ENCODE results near the gene HDAC3.

HDAC3 gene

DNA sequence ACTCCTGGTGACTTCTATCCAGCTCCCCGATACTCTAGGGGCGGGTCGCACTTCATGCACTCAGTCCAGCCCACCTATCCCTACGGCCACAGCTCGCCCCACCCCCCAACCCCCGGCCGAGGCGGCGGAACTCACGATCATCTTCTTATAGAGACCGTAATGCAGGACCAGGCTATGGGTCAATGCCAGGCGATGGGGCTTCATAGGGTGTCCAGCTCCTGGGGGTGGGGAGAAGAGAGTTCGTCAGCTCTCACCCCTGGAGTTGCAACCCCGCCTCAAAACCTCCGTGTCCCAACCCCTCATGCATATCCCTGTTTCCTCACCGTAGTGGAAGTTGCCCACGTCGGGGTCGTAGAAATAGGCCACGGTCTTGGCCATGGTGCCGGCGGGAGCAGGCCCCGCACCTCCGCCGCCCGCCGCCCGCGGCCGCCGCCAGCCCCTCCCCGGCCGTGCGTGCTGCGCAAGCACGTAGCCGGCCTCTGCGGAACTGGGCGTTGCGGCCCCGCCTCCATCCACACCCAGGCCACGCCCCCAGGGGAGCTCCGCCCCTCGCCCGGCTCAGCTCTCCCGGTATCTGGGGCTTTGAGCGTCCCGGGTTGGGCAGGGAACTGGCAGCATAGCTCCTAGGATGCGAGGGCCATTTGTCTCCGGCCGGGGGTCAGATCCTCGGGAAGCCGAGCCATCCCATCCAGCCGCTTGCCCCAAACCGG, at the start of gene HDAC3, which contains the start of gene RELL2:
Gene HDAC3 (minus strand): TSS at position 437 of the 710 bp plus-strand sequence. CDS start 59 bp downstream, at position 378.
Gene RELL2 (plus strand): TSS at position 585 of the 710 bp plus-strand sequence. CDS start 1,229 bp downstream, outside the sequence.
- DNase-seq: peak; percentile 58

DNA sequence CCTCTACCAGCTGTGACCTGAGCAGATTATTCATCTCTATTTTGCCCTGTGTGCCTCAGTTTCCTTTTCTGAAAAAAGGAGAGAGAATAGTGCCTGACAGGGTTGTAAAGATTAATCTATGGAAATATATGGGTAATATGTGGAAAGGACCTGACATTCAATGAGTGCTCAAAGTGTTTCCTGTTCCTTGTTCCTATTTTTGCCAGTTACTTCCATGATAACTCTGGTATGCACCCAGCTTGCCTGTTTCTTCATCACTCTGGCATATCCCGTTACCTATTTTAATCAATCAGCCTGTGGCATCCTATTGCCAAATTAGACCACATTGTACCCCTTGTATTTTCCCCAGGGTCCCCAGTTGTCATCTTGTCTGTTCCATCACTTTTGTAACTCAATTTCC, 48.9 kb upstream of the HDAC3 start:
- no peak for DNase-seq

DNA sequence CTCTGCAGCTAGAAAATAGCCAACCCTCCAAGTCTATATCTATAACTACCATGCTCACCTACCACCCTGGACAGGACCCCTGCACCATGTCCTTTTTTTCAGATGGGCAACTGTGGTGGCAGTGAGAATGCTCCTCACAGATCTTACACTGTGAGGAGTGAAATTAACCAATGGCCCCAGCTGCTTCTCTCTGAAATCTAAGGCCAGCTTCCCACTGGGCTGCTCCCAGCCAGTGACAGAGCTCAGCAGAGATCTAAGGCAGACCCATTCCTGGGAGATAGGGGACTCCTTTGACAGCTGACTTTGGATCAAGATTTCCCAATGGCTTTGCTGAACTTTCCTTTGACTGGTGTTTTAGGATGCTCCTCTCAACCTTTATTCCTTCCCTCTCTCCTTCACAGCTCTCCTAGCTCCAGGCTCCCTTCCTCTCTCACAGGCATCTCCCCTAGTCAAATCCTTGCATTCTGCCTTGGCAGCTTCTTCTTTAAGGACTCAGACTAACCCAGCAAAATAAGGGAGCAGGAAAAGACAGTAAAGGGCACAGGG, 47.0 kb upstream of the HDAC3 start:
- no peak for DNase-seq

DNA sequence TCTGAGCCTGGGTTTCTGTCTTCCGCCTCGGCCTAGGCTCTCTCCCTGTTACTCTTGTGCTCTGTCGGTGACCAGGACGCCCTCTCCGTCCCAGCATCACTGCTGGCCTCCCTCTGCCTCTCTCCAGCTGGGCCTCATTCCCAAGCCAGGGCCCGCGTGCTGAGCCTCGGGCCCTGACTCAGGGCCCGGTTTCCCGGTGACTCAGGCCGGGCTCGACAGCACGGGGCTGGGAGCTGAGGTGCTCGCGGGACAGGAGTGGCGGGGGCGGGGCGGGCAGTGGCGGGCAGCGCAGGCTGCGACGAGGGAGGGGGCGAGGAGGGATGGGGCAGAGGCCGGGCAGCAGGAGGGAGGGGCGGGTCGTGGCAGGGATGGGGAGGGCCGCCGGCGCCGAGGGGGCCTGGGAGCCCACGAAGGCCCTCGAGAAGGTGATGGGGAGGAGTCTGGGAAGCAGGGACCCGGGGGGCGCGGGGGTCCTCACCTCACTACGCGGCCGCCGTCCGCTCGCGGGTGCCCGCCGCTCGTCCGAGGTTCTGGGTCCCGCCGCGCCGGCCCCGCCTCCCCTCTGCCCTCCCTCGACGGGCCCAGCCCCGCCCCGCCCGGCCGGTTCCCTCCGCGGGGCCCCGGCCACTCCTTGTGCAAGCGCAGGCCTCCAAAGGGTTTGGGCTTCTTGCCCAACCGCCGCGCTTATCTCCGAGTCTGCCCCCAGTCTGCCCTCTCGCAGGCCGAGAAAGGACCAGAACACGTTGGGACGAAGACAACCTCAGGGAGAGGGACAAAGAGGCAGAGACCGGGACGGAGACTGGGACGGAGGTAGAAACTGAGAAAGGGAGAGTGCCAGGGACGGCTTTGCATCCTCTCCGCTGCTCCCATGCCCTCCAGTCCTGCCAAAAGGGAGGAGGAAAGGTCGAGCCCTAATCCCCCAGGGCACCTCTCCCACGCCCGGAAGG, 45.3 kb upstream of the HDAC3 start, which contains the start of gene ARAP3:
Gene ARAP3 (minus strand): TSS at position 536 of the 947 bp plus-strand sequence. CDS start 1,744 bp downstream, outside the sequence.
- DNase-seq: no peak

DNA sequence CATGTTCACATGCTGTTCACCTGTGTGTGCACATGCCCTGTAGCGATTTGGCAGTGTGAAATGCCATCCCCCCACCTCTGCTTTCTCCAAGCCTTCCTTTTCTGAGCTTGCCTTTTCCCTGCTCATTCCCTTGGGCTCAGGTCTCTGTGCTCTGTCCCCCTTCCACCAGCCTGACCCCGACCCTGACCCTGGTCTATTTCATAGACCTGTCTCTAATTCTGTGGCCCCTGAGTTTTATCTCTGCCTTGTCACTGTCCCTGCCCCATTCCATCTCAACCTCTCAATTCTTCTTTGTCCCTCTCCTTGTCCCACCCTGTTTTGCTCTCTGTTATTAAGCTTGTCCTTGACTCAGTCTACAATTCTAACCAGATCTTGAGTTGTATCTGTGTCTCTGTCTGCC, 44.6 kb upstream of the HDAC3 start:
- no peak for DNase-seq

DNA sequence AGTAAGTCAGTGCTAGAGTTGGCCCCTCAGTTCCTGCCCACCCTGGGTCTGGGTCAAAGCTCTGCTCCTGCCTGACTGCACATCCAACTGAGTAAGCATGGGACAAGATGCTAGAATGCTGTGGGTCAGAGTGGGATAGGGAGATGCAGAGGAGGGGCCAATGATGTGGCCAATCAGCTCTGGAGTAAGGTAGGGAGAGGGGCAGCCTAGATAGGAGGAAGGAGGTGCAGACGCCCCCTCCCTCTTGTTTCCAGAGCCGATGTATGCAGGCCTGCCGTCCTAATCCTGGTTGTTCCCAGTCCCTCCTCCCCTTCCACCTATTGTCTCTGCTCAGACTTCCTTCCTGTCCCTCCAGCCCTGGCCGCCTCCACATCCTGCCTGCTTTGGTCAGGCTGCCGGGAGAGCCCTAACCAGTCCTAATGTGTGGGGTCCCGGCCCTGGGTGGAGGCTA, 44.1 kb upstream of the HDAC3 start:
- DNase-seq: no peak

DNA sequence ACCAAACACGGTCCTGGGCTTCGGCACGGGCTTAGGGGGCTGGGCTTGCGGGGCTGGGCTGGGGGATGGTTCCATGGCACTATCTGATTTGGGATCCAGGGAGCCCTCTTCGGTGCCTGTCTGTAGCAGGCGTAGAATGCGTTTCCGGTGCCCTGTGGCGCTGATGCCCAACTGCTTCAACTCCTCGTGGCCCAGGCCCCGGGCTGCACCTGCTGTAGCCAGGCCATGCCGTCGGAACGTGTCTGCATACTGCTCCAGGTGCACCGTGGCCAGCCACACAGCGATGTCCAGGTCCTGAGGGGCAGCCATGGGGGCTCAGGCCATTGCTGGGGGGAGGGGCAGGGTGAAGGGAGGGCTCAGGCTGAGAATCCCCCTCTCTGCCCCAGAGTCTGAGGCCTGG, 43.5 kb upstream of the HDAC3 start:
- no peak for DNase-seq

DNA sequence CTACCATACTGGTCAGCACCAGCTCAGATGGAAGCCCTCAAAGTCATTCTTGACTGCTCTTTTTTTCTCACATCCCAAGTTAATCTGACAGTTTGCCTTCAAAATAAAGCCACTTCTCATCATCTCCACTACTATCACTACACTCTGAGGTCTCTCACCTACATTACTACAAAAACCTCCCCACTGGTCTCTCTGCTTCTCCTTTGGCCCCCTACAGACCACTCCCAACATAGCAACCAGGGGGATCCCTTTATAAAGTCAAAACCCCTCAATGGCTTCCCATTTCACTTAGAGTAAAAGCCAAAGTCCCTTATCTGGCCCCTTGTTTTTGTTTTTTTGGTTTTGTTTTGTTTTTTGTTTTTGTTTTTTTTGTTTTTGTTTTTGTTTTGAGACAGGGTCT, 40.8 kb upstream of the HDAC3 start:
- DNase-seq: no peak

DNA sequence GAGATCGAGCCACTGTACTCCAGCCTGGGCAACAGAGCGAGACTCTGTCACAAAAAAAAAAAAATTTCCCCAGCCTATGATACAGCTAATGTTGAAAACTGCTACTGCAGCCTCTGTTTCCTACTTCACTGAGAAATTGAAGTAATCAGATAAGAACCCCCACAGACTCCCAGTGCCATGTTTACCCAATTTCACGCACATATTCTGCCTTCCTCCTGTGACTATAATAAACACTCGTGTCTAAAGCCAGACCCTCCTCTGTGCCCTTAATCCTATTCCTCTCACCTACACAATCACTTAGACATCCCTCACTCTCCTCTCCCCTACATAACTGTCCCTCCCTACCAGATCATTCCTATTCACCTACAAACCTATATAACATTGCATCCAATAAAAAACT, 39.0 kb upstream of the HDAC3 start:
- no peak for DNase-seq

DNA sequence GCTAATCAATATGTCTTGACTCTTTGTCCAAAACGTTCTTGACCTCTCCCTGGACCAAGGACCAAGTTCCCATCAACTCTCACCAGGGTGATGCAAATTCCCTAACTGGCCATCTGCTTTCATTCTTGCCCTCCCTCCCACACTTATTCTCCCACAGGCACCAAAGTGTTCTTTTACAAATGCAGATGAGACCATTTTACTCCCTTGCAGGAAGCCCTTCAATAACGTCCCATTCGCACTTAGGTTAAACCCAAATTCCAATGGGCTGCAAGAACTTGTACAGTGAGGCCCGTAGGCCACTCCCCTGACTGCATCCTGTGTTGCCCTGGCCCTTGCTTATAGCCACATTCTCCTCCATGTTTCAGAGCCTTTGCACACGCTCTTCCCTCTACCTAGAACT, 38.1 kb upstream of the HDAC3 start:
- DNase-seq: no peak

DNA sequence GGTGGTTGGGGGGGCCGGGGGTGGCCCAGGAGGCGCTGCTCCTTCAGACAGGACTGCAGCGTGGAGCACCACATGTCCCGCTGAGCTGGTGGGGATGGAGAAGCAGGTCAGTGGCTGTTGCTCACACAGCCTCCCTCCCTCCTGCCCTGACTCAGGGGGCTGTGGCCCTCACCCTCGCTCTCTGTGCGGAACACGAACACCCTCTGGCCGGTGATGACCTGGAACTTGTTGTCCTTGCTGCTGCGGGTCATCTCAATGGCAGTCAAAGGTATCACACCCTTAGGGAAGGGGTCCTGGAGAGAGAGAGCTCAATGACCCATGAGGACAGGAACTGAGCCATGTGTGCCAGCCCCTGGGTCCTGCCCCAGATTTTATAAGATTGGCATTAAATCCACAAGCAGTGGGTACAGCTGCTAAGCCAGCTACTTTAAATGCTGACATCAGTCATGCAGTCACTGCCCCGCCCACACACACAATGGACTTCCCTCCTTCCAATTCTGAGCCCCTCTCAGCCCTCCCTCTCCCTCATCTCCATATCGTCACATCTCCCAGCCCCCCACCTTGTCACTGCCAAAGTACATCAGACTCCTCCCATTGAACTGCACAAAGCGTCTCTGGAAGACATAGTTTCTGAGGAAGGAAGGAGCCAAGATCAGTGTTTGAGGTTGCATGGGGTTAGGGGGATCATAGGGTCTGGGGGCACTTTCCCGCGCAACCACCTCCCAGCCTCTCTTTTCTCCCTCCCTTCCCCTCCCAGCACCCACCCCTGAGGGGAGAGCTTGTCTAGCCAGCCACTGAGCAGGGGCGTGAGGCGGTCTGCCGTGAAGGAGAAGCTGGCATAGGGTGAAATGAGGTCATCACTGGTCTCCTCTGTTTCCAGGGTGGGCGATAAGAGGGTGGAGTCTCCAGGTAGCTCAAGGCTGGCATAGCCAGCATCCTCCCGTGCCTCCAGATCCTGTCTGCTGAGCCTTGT, 36.5 kb upstream of the HDAC3 start:
- DNase-seq: no peak

DNA sequence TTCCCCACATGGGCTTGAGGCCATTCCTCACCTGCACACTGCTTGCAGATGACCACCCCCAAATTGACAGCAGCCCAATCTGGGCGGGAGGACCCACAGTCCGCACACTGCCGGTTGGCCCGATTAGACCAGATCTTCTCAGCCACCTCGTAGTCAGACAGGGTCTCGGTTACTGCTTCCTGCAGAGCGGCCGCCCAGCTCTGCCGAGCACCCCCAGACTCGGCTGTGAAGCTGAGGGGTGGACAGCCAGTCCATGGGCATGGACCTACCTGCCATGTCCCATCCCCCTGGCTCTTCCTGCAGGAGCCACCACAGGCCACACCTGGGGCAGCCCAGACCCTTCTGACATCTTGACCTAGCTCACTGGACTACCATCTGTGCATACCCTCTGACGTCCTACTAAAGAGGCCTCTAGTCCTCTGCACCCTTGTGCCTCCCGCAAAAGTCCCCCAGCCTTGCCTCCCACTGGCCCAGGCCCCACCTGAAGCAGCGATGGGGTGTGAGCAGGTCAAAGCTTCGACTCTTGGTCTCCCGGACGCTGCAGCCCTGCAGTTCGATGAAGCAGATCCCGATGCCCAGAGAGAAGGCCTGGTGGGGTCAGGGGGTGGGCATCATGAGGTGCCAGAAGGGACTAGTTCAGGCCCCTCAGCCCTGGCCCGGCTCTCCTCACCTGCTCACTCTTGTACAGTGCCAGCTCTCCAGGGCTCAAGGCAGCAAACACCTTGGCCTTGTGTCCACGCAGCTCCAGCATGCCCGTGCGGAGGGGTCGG, 35.6 kb upstream of the HDAC3 start:
- no peak for DNase-seq

DNA sequence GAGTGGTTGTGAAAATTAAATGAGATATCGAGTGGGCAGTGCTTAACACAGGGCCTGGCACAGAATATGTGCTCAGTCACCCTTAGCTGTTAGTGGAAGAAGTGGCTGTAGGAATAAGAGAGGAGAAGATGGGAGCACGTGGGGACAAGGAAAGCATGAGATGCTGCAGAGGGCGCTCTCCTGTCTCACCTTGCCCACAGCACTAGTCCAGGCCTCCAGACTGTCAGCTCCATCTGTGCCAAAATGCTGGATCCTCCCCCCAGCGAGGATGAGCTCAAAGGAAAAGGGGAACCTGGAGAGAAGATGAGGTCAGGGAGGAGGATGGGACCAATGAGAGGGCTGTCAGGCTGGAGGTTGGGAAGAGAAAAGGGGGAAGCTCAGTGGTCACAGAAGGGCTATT, 32.9 kb upstream of the HDAC3 start:
- no peak for DNase-seq

DNA sequence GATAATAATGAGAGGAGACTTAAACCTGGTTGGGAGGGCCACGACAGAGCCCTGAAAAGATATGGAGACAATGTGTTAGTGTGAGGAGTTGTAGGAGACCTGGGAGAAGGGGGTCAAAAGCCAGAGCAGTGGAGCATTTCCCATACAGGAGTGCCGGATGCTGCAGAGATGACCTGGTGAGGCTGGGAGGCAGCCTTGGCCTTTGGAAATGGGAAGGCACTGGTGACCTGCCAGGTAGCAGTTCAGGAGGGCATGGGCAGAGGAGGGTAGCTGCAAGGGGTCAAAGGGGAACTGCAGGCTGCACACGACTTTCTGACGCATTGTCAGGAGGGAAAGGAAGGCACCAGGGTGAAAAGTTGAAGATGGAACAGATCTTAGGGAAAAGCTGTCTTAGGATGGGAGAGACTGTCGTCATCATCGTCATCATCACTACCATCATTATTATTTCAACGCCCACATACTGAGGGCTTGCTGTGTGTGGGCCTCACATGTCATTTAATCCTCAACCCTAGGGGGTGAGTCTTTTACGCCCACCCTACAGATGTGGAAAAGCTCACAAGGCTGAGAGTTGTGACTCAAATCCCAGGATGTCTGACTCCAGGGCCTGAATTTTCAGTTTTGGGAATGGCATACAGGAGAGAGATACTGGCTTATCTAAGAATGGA, 32.1 kb upstream of the HDAC3 start:
- DNase-seq: no peak

DNA sequence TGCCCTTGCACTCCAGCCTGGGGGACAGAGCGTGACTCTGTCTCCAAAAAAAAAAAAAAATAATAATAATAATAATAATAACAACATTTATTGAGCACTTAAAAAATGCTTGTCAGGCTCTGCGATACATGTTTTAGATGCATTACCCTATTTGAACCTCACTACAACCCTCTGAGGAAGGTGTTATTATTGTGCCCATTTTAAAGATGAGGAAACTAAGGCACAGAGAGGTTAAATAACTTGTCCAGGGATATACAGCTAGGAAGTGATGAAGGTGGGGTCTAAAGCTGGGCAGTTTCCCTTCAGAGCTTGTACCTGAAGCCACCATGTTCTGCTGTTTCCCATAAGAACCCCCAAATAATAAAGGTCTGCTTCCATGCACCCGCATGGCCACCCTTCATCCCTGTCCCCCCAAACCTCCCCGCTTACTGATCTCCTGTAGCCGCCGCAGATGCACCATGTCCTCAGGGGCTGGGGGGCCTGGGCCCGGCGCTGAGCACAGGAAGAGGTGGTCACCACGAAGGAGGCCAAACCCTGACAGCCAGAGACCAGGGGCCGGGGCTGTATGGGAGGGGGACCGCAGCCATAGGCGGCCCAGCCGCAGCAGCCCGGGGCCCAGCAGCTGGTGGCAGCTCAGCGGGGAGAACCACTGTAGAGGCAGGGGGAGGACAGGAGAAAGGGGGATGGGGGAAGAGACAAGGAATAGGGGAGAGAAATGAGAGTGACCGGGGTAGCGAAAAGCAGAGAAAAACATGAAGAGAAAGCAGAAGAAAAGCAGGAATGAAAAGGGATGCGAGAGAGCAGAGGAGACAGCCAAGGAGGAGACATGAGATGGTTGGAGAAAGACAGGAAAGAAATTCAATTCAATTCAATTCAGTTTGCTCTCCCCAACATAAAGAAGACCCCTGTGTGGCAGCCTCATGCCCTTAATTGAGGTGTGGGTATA, 29.6 kb upstream of the HDAC3 start:
- DNase-seq: no peak

DNA sequence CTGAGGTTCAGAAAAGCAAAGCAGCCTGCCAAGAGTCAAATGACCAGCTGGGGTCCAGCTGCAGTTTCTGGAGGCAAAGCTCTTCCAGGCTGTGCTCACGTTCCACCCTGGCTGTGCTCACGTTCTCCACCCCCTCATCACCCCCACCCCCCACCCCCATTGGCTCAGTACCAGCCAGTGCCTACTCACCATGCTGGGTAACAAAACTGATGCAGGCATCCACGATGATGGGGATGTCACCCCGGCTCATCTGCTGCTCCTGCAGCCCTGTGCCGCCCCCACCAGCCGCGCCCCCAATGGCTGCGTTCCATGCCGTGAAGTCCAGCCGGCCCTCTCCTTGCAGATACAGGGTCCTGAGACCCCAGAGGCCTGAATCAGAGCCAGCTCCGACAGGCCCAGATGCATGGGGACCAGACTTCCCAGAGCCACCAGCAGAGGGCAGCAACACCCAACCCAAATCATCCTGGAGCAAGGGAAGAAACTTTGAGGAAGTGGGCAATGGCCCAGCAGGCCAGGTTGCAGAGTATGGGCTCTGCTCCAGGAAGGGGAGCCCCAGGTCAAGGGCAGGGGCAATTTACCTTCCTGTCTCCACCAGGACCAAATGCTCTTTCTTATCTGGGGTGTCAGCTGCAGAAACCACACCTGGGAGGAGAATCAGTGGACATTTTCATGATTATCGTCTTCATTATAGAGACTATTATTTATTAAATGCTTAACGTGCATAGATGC, 28.2 kb upstream of the HDAC3 start:
- peak; percentile 22 for DNase-seq

DNA sequence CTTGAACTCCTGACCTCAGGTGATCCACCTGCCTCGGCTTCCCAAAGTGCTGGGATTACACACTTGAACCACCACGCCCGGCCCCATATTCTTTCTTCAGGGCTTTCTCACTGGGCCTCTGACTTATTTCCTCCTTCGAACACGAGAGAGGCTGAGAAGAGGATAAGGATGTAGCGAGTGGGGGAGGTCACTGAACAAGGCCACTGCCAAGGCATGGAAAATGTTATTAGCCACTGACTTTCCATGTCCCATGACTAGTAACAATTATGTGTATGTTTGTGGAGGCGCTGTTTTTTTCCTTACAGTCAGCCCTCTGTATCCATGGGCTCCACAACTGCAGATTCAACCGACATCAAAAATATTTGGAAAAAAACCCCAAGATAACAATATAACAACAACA, 26.9 kb upstream of the HDAC3 start:
- no peak for DNase-seq

DNA sequence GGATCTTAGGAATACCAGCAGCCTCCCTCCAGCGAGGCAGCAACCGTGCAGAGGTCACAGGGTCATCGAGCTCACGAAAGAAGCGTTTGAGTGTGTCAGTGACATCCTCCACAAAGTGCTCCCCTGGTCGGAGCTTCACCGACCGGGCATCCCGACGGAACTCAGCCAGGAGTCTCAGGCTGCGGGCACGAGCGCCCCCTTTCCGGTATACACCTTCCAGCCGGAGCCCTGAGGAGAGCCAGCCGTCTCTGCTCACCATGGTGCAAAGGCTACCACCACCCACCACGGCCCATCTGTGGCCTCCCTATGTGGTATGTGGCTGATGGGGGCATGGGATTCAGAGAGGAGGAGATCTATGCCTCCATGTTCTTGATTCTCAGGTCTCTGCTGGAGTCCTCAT, 25.4 kb upstream of the HDAC3 start:
- DNase-seq: no peak

Data from NCI-H1048 (cell line).